GM19468 (cell line): Measurements from ENCODE around the gene MED19.
A peak's percentile ranks its signal among the peaks of the same experiment; 100 is the strongest.
"Not testable (repeated sequence)": the region's sequence is repeated elsewhere in the genome, so short reads cannot be mapped to it uniquely, and the experiment has no call there.

Experiments
- ATAC-seq: cut with Tn5 transposase; IDR thresholded peaks from one replicate; pipeline ENCODE4 v1.9.1; 2021; ENCODE audit warnings: mild to moderate bottlenecking, moderate library complexity, moderate number of reproducible peaks; ENCODE audit not compliant: unreplicated experiment; ENCODE audit errors: extremely low read depth

The MED19 gene

DNA sequence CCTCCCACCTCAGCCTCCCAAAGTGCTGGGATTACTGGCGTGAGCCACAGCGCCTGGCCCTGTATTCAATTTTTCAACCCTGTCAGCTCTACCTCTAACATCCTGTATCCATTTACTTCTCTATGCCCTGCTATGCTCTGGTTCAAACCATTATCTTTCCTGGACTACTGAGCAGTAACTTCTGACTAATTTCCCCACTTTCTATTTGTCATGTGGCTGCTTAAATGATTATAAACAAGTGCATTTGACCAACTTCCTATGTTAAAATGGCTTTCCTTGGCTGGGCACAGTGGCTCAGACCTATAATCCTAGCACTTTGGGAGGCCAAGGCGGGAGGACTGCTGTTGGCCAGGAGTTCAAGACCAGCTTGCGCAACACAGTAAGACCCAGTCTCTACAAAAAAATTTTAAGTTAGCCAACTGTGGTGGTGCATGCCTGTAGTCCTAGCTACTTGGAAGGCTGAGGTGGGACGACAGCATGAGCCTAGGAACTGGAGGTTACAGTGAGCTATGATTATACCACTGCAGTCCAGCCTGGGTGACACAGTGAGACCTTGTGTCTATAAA is 2.1 kb downstream of the MED19 start:
- no peak for ATAC-seq

DNA sequence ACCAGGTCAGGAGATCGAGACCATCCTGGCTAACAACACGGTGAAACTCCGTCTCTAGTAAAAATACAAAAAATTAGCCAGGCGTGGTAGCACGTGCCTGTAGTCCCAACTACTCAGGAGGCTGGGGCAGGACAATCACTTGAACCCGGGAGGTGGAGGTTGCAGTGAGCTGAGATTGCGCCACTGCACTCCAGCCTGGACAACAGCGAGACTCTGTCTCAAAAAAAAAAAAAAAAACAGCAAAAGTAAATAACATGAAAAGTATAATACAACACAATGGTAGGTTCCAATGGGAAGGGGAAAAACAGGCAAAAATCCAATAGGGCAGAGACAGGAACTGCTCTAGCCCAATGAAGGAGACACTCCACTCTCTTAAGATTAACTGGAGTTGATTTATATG is 6.6 kb downstream of the MED19 start:
- ATAC-seq = not testable (repeated sequence)

DNA sequence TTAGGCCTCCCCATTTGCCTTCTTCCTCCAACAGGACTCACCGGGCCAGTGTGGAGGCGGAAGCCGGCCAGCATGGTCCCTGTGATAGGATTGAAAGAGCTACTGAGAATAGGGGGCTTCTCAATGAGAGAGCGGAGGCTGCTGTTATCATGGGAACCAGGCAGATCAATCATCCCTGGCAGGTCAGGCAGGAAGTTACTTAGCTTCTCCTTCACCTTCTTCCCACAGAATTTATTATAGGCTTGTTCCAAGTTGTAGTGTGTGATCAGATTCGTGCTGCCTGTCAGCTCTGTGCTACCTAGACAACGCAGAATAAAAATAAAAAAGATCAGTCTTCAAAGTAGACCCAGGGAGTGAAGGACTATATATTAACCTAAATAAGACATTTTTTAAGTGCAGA is 7.1 kb downstream of the MED19 start:
- no peak for ATAC-seq

DNA sequence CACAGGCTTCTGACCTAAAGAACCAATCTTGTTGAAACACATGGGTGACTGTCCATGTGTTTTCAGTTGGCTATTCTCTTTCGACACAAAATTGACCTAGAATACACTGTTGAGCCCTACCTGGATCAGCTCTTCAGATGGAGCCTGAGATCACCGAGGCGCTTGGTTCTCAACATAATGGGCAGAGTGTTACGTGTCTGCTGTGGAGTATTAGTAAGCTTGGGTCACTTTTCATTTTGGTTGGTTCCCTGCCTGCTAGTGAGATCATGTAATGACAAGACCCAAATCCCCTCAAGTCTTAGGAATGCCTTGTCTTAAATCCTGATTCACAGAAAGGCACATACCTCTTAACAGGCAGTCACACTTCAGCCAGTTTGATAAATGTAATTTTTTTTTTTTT is 8.7 kb downstream of the MED19 start:
- no peak for ATAC-seq

DNA sequence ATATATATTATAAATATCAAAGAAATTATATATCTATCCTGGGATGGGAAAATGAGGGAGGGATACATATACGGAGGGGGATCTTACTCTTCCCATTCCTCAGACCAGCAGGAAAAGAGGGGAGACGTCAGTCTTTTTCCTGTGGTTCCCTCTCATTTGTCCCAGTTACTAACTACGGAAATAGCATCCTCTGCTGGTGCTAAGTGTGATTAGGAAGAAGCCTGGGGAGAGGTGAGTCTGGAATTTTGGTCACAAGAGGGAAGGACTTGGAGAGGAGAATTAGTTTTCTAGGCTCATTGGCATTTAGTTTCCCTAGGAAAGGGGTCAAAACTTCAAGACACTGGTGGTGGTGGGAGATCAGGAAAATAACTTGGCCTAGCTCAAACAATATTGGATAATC is 11.6 kb downstream of the MED19 start:
- ATAC-seq = no peak

DNA sequence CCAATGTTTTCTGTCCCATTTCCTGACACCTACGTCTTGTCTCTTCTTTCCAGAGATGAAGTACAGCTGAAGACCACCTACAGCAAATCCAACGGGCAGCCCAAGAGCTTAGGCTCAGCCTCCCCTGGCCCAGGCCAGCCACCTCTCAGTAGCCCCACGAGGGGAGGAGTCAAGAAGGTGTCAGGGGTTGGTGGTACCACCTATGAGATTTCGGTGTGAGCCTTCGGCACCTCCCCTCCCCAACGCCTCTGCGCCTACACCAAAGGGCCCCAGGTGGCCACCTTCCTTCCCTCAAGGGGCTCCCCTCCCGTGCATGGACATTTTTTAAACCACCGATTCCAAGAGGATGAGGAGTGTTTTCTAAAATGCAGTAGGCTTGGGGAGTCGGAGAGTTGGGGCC is 12.2 kb downstream of the MED19 start:
- ATAC-seq = no peak

DNA sequence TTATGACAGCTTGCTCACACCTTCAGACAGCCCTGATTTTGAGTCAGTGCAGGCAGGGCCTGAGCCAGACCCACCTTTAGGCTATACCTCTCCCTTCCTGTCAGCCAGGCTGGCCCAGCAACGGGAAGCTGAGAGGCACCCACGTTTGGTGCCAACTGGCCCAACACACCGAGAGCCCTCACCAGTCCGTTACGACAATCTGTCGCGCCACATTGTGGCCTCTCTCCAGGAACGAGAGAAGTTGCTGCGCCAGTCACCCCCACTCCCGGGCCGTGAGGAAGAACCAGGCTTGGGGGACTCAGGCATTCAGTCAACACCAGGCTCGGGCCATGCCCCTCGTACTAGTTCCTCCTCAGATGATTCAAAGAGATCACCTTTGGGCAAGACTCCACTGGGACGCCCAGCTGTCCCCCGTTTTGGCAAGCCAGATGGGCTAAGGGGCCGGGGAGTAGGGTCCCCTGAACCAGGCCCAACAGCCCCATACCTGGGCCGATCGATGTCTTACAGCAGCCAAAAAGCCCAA is 13.1 kb downstream of the MED19 start:
- ATAC-seq = no peak

DNA sequence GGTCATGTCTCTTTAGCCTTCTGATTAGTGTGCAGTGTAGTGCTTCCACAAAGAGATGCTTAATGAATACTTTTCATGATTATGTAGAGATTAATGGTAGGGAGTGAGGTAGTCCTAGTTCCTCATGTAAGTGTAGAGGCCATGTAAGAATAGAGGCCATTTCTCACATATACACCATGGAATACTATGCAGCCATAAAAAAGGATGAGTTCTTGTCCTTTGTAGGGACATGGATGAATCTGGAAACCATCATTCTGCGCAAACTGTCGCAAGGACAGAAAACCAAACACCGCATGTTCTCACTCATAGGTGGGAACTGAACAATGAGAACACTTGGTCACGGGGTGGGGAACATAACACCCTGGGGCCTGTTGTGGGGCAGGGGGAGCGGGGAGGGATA is 21.5 kb downstream of the MED19 start:
- ATAC-seq = not testable (repeated sequence)

DNA sequence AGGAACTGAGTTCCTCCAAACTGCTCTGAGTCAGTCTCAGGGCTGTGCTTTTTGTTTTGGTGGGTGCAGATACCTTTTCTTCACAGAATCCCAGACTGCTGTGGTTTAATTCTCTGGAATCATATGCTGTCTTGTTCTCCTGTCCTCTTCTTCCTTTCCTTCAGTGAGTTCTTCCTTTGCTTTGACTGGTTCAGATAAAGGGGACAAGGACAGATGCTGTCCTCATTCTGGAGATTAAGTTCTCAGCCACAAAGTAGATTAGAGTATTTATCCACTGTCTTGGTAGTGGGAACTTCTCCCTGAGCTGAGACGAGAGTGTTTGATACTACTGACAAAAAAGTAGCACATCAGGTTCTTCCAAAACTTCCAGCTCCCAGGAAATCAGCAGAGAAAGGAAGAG is 30.8 kb downstream of the MED19 start:
- no peak for ATAC-seq

DNA sequence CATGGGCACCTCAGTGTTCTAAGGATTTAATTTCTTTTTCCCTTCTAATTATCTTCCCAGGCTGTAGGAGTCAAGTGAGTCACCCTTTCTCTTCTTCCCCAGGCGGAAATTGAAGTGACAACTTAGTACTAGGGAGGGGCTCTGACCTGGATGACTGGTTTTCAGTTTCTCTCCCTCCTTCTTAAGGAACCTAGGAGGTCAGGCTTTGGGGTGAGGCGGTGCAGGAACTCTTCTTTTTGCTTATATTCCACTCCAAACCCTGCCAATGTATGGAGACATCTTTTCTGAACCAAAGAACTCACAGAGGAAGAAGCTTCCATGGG is 31.5 kb downstream of the MED19 start:
- peak; percentile 40 for ATAC-seq

DNA sequence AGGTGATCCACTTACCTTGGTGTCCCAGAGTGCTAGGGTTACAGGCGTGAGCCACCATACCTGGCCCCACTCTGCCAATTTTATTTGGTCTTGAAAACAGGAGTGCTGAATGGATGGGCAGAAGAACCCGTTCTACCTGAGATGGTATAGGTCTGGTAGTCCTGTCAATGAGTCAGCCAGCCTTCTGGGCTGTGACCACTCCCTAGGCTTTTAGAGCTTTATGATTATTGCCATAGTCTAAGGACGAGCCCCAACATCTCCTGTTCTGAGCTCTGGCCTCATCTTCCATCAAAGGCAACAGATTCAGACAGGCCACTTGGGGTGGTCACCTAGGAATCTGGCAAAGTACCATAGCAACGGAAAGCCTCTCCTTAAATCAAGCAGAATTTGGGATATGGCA is 32.6 kb downstream of the MED19 start:
- no peak for ATAC-seq

DNA sequence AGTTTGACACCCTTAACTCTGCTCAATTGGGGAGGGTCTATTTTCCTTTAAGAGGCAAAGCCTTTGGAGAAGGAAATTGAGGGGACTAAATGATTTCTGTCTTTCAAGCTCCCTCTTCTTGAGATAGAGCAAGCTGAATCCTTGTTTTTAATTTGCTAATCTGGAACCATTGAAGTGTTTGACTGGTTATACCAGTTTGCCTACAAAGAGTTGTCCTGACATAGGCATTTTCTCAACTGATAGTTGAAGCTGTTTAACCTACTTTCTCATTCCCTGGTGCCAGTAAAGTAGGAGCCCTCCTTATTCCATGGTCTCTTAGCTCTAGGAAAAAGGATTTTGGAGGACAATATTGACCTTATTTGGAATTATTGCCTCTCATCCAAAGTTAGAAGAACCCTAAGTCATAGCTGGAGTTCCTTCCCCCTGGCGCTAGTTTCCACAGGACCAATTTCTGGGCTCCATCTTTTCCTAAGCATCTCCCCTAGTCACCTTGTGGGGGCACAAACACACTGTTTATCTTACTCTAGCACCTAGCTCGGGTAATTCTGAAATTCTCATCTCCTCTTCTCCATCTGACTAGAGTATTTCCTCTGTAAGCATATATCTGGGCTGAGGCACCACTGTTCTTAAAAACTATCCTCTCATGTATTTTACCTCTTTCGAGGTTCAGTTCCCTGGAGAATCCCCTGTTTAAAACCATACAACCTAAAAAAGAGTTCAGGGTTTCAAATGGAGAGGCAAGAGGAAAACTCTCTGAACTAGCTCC is 36.7 kb downstream of the MED19 start:
- ATAC-seq = no peak

DNA sequence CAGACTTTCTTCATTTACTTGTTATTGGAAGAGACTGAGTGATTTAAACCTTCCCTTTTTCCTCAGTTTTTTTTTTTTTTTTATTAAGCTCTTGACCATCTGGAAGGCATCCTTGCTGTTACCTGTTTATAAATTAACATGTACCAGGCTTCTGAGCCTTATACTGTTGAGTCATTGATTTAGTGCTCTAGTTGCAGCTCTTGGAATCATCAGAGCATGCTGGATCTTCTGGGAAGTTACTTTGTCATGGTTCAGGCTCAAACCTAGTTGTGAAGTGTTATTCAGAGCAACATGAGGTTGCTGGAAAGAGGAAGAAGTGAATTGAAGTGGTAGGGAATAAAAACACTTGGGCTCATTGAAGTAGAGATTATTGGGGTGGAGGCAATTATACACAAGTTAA is 37.8 kb downstream of the MED19 start:
- no peak for ATAC-seq

DNA sequence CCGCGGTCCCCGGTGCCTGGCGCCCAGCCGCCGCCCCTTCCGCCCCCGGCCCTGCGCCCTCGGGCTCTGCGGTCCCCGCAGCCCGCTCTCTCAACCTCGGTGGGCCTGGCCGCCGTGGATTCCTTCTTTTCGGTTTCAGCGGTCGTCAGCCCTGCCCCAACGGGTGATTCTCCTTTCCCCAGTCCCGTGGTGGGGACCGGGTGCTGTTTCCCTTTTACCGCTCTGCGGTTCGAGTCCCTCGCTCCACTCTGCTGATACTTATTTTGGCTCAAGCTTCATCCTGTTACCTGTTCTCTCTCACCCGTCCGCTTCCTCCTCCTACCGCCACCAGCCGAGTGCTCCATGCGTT is 43.6 kb downstream of the MED19 start:
- no peak for ATAC-seq

DNA sequence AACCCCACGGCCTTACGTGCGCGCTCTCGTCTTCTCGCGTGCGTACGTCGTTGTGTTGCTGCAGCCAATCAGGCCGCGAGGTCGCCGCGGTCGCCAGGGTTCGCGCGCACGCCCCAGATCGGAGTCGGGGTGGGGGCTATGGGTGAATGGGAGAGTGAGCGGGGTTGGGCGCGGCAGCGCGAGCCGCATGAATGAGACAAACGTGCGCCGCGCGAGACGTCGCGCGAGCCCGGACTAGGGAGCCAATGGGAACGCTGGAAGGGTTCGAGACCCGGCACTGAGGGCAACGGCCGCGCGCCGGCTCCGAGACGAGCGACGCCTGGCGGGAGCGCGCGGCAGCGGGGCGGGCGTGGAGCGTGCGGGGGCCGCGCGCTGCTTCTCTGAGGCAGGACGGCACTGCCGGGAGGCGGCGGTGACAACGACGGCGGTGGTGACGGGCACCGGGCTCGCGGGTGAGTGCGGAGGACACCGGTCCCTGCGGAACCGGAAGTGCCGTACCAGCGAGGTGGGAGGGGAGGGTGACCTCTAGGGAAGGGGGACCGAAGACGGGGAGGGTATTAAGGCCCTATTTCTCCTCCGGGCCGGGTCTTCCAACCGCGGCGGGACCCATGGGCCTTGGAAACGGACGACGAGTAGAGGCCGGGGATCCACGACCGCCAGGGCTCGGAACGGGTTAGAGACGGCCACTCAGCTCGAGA is 44.1 kb downstream of the MED19 start, which contains the start of gene ZDHHC5:
TSS of gene ZDHHC5 (plus strand) at position 379 of the 698 bp plus-strand sequence. CDS start 4,977 bp downstream, outside the sequence.
- peak; percentile 95 for ATAC-seq

DNA sequence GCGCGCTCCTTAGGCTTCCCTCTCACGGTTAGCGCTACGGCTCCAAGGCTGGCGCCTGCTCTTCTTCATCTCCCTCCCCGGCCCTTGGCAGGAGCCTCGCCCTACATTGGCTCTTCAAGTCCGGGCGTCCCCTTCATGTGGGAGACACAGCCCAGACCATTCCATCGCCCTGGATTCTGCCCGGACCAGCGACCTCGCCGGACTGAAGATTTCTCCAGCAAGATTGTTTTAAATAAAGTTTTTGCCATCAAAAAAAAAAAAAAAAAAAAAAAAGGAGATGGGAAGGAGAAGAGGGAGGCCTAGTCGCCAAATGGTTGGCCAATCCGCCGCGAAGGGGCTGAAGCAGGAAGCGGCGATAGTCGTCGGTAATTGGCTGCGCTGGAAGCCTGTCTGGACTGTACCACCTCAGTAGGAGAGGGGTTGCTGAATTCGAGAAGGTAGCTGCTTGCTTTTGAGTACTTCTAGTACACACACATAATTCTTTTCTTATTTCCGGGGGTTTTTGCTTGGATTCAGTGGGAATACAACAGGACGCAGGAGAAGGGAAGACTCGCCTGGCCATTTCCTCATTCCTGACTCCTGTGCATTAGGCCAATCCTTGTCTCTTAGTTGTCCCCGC is 44.8 kb downstream of the MED19 start:
- ATAC-seq = peak; percentile 26

DNA sequence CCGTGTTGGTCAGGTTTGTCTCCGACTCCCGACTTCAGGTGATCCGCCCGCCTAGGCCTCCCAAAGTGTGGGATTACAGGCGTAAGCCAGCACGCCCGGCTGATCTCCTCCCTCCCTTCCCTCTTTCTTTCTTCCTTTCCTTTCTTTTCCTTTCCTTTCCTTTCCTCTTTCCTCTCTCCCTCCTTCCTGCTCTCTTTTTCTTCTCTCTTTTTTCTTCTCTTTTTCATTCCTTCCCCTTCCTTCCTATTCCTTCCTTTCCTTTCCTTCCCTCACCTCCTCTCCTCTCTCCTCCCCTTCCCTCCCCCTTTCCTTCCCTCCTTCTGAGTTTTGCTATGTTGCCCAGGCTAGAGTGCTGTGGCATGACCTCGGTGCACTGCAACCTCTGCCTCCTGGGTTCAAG is 48.0 kb downstream of the MED19 start:
- ATAC-seq = no peak

DNA sequence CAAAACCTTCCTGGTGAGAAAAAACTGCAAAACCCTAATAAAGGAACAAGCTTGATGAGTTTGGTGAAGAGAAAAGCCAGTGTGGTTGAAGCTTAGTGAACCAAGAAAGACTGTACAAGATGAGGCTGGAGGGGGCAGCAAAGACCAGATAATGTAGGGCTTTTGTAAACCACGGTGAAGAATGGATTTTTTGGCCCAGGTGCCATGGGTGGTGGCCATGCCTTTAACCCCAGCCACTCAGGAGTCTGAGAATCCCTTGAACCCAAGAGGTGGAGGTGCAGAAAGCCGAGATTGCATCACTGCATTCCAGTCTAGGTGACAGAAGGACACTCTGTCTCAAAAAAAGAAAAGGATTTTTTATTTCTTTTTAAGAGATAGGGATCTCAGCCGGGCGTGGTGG is 49.1 kb downstream of the MED19 start:
- no peak for ATAC-seq

DNA sequence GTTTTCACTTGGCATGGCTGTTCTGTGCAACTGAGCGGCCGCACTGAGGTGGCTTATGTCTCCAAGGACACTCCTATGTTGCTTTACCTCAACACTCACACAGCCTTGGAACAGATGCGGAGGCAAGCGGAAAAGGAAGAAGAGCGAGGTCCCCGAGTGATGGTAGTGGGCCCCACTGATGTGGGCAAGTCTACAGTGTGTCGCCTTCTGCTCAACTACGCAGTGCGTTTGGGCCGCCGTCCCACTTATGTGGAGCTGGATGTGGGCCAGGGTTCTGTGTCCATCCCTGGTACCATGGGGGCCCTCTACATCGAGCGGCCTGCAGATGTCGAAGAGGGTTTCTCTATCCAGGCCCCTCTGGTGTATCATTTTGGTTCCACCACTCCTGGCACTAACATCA is 52.3 kb downstream of the MED19 start:
- ATAC-seq = no peak

DNA sequence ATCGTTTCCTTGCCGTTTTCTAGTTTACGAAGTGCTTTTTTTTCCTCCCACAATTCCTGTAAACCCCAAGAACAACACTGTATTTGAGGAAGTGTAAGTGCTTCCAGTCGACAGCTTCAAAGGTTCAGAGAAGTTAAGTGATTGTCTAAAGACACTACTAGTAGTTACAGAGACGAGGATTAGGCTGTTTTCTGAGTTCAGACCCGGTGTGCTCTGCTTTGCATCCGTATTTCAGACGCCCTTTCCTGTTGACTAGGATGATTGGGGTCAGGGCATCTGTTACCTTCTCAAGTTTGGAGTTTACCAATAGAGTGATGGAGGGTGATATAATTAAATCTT is 54.0 kb downstream of the MED19 start:
- no peak for ATAC-seq
